Thoracic aorta (tissue), 2 donors: ENCODE data around the gene TCF7. TPM values are rescaled to one million over a fixed set of nuclear protein-coding genes. Genes with fewer than 3 reads are reported as not detected.

Experiments used
- ATAC-seq: fragments of 150-250 bp; one replicate; pipeline ENCODE4 v1.8.0; 2017; ENCODE audit warnings: low read depth; ENCODE audit not compliant: insufficient number of reproducible peaks, low FRiP score
- DNase-seq: peaks from one replicate; pipeline ENCODE4 v3.0.0-alpha.2; 2020; ENCODE audit warnings: low spot score
- H3K27ac ChIP-seq, 2 donors: fragments of 200-600 bp; sonication (generic); 1 replicate in 1 of 2; 2 replicates in 1 of 2; pipeline ENCODE4 v1.5.1; 2016; ENCODE audit warnings: mild to moderate bottlenecking in 2 of 2, moderate library complexity in 2 of 2
- H3K27me3 ChIP-seq: fragments of 200-600 bp; sonication (generic); replicated peaks from 2 replicates; pipeline ENCODE4 v1.6.0; 2016; ENCODE audit warnings: mild to moderate bottlenecking; ENCODE audit not compliant: insufficient read depth
- H3K36me3 ChIP-seq: fragments of 200-600 bp; sonication (generic); one replicate; pipeline ENCODE4 v1.5.1; 2016
- H3K4me1 ChIP-seq, 2 donors: fragments of 200-600 bp; sonication (generic); 1 replicate in 1 of 2; 2 replicates in 1 of 2; pipeline versions ENCODE4 v1.5.1 to v1.6.0; 2016; ENCODE audit warnings: low read depth in 2 of 2, mild to moderate bottlenecking in 1 of 2; ENCODE audit not compliant: control insufficient read depth in 1 of 2
- H3K4me3 ChIP-seq: fragments of 200-600 bp; sonication (generic); 2 replicates; pipeline ENCODE4 v1.5.1; 2016; ENCODE audit warnings: mild to moderate bottlenecking
- H3K9me3 ChIP-seq: fragments of 200-600 bp; sonication (generic); 2 replicates; pipeline ENCODE4 v1.5.1; 2016
- CTCF ChIP-seq: fragments of 200-600 bp; sonication (generic); IDR thresholded peaks from one replicate; pipeline ENCODE4 v1.5.1; 2019; ENCODE audit warnings: antibody characterized with exemption
- total RNA-seq, 2 donors: library from RNA; depleted of rRNA; stranded (reverse); fragments of >200 nt; gene quantifications; one replicate each; pipeline versions ENCODE4 v1.1.0 to v1.2.3, GENCODE V29; 2016

The TCF7 gene
- total RNA-seq, 2 donors from 2014 or later, result 0.54 to 2.1 TPM

DNA sequence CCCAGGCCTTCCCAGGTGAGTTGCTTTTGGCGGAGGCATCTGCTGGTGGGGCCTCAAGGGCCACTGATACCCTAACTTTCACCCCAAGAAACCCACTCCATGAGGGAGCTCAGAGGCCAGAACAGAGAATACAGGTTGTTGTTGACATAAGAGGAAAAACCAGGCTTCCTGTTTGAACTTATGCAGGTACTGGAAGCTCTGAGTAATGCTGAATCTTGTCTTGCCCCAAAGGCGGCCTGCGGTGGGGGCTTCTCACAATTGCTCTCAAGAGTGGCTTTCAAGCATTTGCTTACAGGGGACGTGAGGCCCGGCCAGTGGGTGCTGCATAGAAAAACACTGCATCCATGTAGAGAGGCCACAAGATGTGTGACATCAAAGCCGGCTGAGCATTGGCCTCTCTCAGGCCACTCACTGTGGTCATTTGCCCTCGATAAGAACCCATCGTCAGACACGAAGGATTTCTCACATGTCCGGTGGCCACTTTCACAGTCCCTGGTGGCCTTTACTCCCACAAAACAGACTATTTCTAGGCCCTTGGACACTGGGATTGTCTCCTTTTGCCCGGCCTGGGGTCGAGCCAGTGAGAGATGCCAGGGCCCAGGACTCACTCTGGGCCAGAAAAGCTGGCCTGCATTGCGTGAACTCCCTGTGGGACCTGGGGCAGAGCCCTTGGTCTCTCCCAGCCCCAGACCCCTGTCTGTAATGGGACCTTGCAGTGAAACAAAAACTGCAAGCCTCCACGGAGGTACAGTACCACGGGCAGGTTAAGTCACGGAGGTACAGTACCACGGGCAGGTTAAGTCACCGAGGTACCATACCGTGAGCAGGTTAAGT lies 34.5 kb upstream of the TCF7 start:
- H3K4me1 ChIP-seq, result no peaks in the 10 kb centered on the region
- no peak for TF ChIP-seq CTCF
- no peaks in the 10 kb centered on the region for H3K9me3 ChIP-seq
- no peaks in the 10 kb centered on the region for H3K36me3 ChIP-seq
- no peak overlapping the region for H3K4me3 ChIP-seq
- DNase-seq (no peak), ATAC-seq (no peak)
- no peak overlapping the region for H3K27ac ChIP-seq
- H3K27me3 ChIP-seq, result no peaks in the 10 kb centered on the region

- ATAC-seq, result no peak
- no peak for DNase-seq
- Histone ChIP-seq H3K9me3 (no peaks in the 10 kb centered on the region), H3K27ac (no peak overlapping the region), H3K27me3 (no peaks in the 10 kb centered on the region), H3K36me3 (no peaks in the 10 kb centered on the region), H3K4me3 (no peak overlapping the region), H3K4me1 (no peaks in the 10 kb centered on the region)
- no peak for TF ChIP-seq CTCF
Measured at GRCh38 chr5:134082264-134082992, 32.1 kb upstream of the TCF7 start.

GRCh38 chr5:134083517-134083916 lies 31.0 kb upstream of the TCF7 start:
- DNase-seq (no peak), ATAC-seq (no peak)

GRCh38 chr5:134084022-134084565 lies 30.4 kb upstream of the TCF7 start:
- H3K27ac ChIP-seq, result no peak overlapping the region
- ATAC-seq, result no peak
- H3K27me3 ChIP-seq, result no peaks in the 10 kb centered on the region
- DNase-seq, result no peak
- no peaks in the 10 kb centered on the region for H3K9me3 ChIP-seq
- no peaks in the 10 kb centered on the region for H3K36me3 ChIP-seq
- no peaks in the 10 kb centered on the region for H3K4me1 ChIP-seq
- no peak overlapping the region for H3K4me3 ChIP-seq
- no peak for TF ChIP-seq CTCF

More at GRCh38 chr5:134083517-134083916, 31.0 kb upstream of the TCF7 start:
- no peak overlapping the region for H3K4me3 ChIP-seq
- H3K4me1 ChIP-seq, result no peaks in the 10 kb centered on the region
- TF ChIP-seq CTCF, result no peak
- H3K9me3 ChIP-seq, result no peaks in the 10 kb centered on the region
- no peaks in the 10 kb centered on the region for H3K27me3 ChIP-seq
- H3K36me3 ChIP-seq, result no peaks in the 10 kb centered on the region
- no peak overlapping the region for H3K27ac ChIP-seq

- DNase-seq, result no peak
- TF ChIP-seq CTCF, result no peak
Measured at GRCh38 chr5:134084570-134084969, 29.9 kb upstream of the TCF7 start.

More at GRCh38 chr5:134084570-134084969, 29.9 kb upstream of the TCF7 start:
- no peak overlapping the region for H3K27ac ChIP-seq
- no peaks in the 10 kb centered on the region for H3K27me3 ChIP-seq
- no peaks in the 10 kb centered on the region for H3K4me1 ChIP-seq
- no peaks in the 10 kb centered on the region for H3K9me3 ChIP-seq
- no peak for ATAC-seq
- H3K4me3 ChIP-seq, result no peak overlapping the region
- H3K36me3 ChIP-seq, result no peaks in the 10 kb centered on the region
